K562 (cell line): ENCODE data around the gene EFCAB12. TPM values are rescaled to one million over a fixed set of nuclear protein-coding genes. Genes with fewer than 3 reads are reported as not detected.

Experiments
- FOXP1 ChIP-seq: sonication (generic); formaldehyde crosslinking; IDR thresholded peaks from 2 replicates; pipeline ENCODE4 v1.8.0; 2022; ENCODE audit warnings: mild to moderate bottlenecking, missing genetic modification reagents
- HNRNPLL ChIP-seq: fragments of 200-400 bp; formaldehyde crosslinking; IDR thresholded peaks from 2 replicates; pipeline ENCODE4 v1.6.1; 2017; ENCODE audit warnings: low read length, low read depth, mild to moderate bottlenecking; ENCODE audit not compliant: poor library complexity, severe bottlenecking
- KAT8 ChIP-seq: fragments of 450-650 bp; IDR thresholded peaks from 2 replicates; pipeline ENCODE4 v1.6.1; 2016; ENCODE audit warnings: low read depth, mild to moderate bottlenecking
- KDM4B ChIP-seq, 2 experiments: fragments of 450-650 bp in 1 of 2; sonication (generic) in 1 of 2; IDR thresholded peaks; 2 replicates each; pipeline ENCODE4 v1.6.1; 2016 to 2017; ENCODE audit warnings: borderline replicate concordance in 2 of 2, antibody characterized with exemption in 1 of 2, low read depth in 1 of 2, mild to moderate bottlenecking in 1 of 2
- MEF2A ChIP-seq: IDR thresholded peaks from 2 replicates; pipeline ENCODE4 v1.6.1; 2011; ENCODE audit warnings: low read depth, mild to moderate bottlenecking, low read length, moderate library complexity; ENCODE audit not compliant: control insufficient read depth
- NCOA4 ChIP-seq: fragments of 450-650 bp; IDR thresholded peaks from 2 replicates; pipeline ENCODE4 v1.6.1; 2018; ENCODE audit warnings: mild to moderate bottlenecking; ENCODE audit not compliant: partially characterized antibody
- RB1 ChIP-seq: fragments of 450-650 bp; IDR thresholded peaks from 2 replicates; pipeline ENCODE4 v1.6.1; 2017; ENCODE audit warnings: low read depth, mild to moderate bottlenecking
- TAF1 ChIP-seq: IDR thresholded peaks from 2 replicates; pipeline ENCODE4 v1.6.1; 2011; ENCODE audit warnings: mild to moderate bottlenecking, low read length, moderate library complexity; ENCODE audit not compliant: insufficient read depth, control insufficient read depth, severe bottlenecking; ENCODE audit errors: extremely low read depth
- TAF7 ChIP-seq: fragments of 450-650 bp; IDR thresholded peaks from 2 replicates; pipeline ENCODE4 v1.6.1; 2016; ENCODE audit warnings: missing genetic modification characterization, missing compliant biosample characterization
- ZFP36 ChIP-seq: fragments of 150-350 bp; IDR thresholded peaks from 2 replicates; pipeline ENCODE4 v1.6.1; 2018; ENCODE audit warnings: low read length, low read depth; ENCODE audit not compliant: partially characterized antibody
- ZNF384 ChIP-seq: IDR thresholded peaks from 2 replicates; pipeline ENCODE4 v1.6.1; 2012; ENCODE audit warnings: low read depth, low read length, improper control_type of control experiment
- polyA plus RNA-seq, 8 experiments: library from polyadenylated mRNA; depleted of rRNA in 4 of 8; stranded (reverse) in 5 of 8; unstranded in 3 of 8; fragments of >200 nt; fragmentation: Nextera tagmentation in 2 of 8; fragmentation: Illumina TruSeq in 1 of 8; extraction: Ambion mirVana in 2 of 8; extraction: Trizol in 1 of 8; gene quantifications; 2 replicates each; pipeline versions ENCODE4 v1.2.1 to v1.2.3, GENCODE V29; 2011 to 2014; ENCODE audit warnings: inconsistent platforms in 1 of 8, missing spikeins in 1 of 8
- total RNA-seq, 7 experiments: library from RNA; depleted of rRNA in 6 of 7; stranded (reverse); fragments of >200 nt in 6 of 7; fragmentation: Illumina TruSeq in 2 of 7; extraction: Trizol in 2 of 7; gene quantifications; 2 replicates each; pipeline versions ENCODE4 v1.2.1 to v1.2.3, GENCODE V29; 2011 to 2021; ENCODE audit warnings: low replicate concordance in 1 of 7
- TF ChIP-seq, protein P1 (sequence below): fragments of 250-450 bp; sonication (Bioruptor Pico); IDR thresholded peaks from 2 replicates; pipeline ENCODE4 v1.8.0; 2022; ENCODE audit warnings: inconsistent platforms, mild to moderate bottlenecking, moderate library complexity, borderline replicate concordance
- TF ChIP-seq, protein P2 (sequence below): fragments of 200-800 bp; sonication (Bioruptor generic); IDR thresholded peaks from 2 replicates; pipeline ENCODE4 v1.6.1; 2017; ENCODE audit warnings: missing genetic modification characterization, missing compliant biosample characterization
- TF ChIP-seq, protein P3 (sequence below): fragments of 250-450 bp; sonication (Bioruptor Pico); IDR thresholded peaks from 2 replicates; pipeline ENCODE4 v1.5.0; 2021
- TF ChIP-seq, protein P4 (sequence below): fragments of 450-650 bp; IDR thresholded peaks from 2 replicates; pipeline ENCODE4 v1.6.1; 2016; ENCODE audit warnings: mild to moderate bottlenecking
- TF ChIP-seq, protein P5 (sequence below), 2 experiments: fragments of 150-350 bp in 1 of 2; IDR thresholded peaks; 2 replicates each; pipeline ENCODE4 v1.6.1; 2012 to 2016; ENCODE audit warnings: low read depth in 2 of 2, low read length in 2 of 2, mild to moderate bottlenecking in 1 of 2, moderate library complexity in 1 of 2

EFCAB12 gene
- total and polyA plus RNA-seq, 9 of the 15 experiments (the other 6 are each of a cell fraction or from before 2014, with no cell fraction given): 0.08 to 0.95 (median 0.56) TPM; not detected in 1

DNA sequence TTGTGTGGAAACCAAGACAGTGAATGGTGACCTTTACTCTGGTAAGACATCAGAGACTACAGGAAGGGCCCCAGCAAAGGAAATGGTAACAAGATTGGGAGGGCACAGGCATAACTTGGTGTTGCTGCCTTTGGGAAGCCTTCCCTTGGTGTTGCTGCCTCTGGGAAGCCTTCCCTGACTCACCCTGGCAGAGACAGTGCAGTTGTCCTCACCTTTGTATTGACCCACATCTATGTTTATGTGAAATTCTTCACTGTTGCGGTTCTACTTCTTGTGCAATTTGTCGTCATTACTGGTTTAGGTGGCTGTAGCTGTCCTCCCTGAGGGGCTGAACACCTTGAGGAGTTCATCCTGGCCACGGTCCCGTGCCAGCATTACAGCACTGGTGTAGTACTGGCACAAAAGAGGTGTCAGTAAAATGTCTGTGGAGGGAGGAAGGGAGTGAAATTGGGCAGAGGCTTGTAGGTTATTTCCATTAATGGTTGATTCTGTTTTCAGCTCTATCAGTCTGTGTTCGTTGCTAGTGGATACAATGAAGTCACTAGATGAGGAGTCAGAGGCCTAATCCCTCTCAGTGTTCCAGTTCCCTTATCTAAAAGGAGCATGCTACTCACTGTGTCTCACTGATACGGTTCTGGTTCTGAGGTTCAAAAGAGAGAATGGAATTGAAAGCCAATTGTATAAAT lies 33.2 kb upstream of the EFCAB12 start (continued):
- TF ChIP-seq, protein P1, sequence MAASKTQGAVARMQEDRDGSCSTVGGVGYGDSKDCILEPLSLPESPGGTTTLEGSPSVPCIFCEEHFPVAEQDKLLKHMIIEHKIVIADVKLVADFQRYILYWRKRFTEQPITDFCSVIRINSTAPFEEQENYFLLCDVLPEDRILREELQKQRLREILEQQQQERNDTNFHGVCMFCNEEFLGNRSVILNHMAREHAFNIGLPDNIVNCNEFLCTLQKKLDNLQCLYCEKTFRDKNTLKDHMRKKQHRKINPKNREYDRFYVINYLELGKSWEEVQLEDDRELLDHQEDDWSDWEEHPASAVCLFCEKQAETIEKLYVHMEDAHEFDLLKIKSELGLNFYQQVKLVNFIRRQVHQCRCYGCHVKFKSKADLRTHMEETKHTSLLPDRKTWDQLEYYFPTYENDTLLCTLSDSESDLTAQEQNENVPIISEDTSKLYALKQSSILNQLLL (CRISPR knock-in tag): no peak
- TF ChIP-seq MEF2A (peak; percentile 11; the same call in 1 of the 2 replicates), FOXP1 (0 out of 2 replicates have a peak, but pooled peaks have one; percentile 34), TAF1 (peak; percentile 25), NCOA4 (no peak), RB1 (no peak), TAF7 (tag) (0 out of 2 replicates have a peak, but pooled peaks have one; percentile 18), ZFP36 (peak; percentile 90), KAT8 (no peak), ZNF384 (no peak), KDM4B (IDR thresholded peaks at IDR 0.05; ENCODE audit: borderline replicate concordance in 2 of 2, low read depth in 1 of 2) (no peak), HNRNPLL (no peak)
- TF ChIP-seq, protein P2, sequence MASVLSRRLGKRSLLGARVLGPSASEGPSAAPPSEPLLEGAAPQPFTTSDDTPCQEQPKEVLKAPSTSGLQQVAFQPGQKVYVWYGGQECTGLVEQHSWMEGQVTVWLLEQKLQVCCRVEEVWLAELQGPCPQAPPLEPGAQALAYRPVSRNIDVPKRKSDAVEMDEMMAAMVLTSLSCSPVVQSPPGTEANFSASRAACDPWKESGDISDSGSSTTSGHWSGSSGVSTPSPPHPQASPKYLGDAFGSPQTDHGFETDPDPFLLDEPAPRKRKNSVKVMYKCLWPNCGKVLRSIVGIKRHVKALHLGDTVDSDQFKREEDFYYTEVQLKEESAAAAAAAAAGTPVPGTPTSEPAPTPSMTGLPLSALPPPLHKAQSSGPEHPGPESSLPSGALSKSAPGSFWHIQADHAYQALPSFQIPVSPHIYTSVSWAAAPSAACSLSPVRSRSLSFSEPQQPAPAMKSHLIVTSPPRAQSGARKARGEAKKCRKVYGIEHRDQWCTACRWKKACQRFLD: peak; percentile 60; the same call in 1 of the 2 replicates
- TF ChIP-seq, protein P3, sequence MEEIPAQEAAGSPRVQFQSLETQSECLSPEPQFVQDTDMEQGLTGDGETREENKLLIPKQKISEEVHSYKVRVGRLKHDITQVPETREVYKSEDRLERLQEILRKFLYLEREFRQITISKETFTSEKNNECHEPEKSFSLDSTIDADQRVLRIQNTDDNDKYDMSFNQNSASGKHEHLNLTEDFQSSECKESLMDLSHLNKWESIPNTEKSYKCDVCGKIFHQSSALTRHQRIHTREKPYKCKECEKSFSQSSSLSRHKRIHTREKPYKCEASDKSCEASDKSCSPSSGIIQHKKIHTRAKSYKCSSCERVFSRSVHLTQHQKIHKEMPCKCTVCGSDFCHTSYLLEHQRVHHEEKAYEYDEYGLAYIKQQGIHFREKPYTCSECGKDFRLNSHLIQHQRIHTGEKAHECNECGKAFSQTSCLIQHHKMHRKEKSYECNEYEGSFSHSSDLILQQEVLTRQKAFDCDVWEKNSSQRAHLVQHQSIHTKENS (CRISPR knock-in tag): no peak
- TF ChIP-seq, protein P4, sequence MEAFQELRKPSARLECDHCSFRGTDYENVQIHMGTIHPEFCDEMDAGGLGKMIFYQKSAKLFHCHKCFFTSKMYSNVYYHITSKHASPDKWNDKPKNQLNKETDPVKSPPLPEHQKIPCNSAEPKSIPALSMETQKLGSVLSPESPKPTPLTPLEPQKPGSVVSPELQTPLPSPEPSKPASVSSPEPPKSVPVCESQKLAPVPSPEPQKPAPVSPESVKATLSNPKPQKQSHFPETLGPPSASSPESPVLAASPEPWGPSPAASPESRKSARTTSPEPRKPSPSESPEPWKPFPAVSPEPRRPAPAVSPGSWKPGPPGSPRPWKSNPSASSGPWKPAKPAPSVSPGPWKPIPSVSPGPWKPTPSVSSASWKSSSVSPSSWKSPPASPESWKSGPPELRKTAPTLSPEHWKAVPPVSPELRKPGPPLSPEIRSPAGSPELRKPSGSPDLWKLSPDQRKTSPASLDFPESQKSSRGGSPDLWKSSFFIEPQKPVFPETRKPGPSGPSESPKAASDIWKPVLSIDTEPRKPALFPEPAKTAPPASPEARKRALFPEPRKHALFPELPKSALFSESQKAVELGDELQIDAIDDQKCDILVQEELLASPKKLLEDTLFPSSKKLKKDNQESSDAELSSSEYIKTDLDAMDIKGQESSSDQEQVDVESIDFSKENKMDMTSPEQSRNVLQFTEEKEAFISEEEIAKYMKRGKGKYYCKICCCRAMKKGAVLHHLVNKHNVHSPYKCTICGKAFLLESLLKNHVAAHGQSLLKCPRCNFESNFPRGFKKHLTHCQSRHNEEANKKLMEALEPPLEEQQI: peak; percentile 67; the same call in 1 of the 2 replicates
- TF ChIP-seq, protein P5, sequence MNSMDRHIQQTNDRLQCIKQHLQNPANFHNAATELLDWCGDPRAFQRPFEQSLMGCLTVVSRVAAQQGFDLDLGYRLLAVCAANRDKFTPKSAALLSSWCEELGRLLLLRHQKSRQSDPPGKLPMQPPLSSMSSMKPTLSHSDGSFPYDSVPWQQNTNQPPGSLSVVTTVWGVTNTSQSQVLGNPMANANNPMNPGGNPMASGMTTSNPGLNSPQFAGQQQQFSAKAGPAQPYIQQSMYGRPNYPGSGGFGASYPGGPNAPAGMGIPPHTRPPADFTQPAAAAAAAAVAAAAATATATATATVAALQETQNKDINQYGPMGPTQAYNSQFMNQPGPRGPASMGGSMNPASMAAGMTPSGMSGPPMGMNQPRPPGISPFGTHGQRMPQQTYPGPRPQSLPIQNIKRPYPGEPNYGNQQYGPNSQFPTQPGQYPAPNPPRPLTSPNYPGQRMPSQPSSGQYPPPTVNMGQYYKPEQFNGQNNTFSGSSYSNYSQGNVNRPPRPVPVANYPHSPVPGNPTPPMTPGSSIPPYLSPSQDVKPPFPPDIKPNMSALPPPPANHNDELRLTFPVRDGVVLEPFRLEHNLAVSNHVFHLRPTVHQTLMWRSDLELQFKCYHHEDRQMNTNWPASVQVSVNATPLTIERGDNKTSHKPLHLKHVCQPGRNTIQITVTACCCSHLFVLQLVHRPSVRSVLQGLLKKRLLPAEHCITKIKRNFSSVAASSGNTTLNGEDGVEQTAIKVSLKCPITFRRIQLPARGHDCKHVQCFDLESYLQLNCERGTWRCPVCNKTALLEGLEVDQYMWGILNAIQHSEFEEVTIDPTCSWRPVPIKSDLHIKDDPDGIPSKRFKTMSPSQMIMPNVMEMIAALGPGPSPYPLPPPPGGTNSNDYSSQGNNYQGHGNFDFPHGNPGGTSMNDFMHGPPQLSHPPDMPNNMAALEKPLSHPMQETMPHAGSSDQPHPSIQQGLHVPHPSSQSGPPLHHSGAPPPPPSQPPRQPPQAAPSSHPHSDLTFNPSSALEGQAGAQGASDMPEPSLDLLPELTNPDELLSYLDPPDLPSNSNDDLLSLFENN (IDR thresholded peaks at IDR 0.05; ENCODE audit: low read depth in 2 of 2, low read length in 2 of 2): peak in 1 of 2 experiments; percentile 92; a peak in 2 of 4 replicates
